ENCODE measurements around the gene SEC31A.

- TF ChIP-seq CTCF (IDR thresholded peaks at IDR 0.05) (no peak), EZH2phosphoT487 (IDR thresholded peaks at IDR 0.05) (no peak)
Measured at GRCh38 chr4:82921795-82922194, 30.8 kb upstream of the SEC31A start.

Measured in neural progenitor cell (in vitro differentiated cells).